GM06990 (cell line): ENCODE data around the gene PPP1R14D.

Experiments used
- DNase-seq: peaks from one replicate; pipeline ENCODE4 v3.0.0-alpha.2; 2011; ENCODE audit not compliant: insufficient read length; ENCODE audit errors: extremely low read depth
- H3K27me3 ChIP-seq: replicated peaks from 2 replicates; pipeline ENCODE4 v1.6.0; 2011; ENCODE audit warnings: low read length; ENCODE audit not compliant: control insufficient read depth, insufficient read depth
- H3K36me3 ChIP-seq: 2 replicates; pipeline ENCODE4 v1.5.1; 2011; ENCODE audit warnings: low read length; ENCODE audit not compliant: control insufficient read depth, insufficient read depth
- H3K4me3 ChIP-seq: replicated peaks from 2 replicates; pipeline ENCODE4 v1.5.1; 2011; ENCODE audit warnings: low read depth, mild to moderate bottlenecking, control low read depth, low read length
- CTCF ChIP-seq: IDR thresholded peaks from 2 replicates; pipeline ENCODE4 v1.5.1; 2011; ENCODE audit warnings: low read length, control low read depth, mild to moderate bottlenecking, inconsistent platforms; ENCODE audit not compliant: insufficient read depth, poor library complexity, severe bottlenecking

The PPP1R14D gene

GRCh38 chr15:40832903-40833302 is 4.4 kb upstream of the PPP1R14D start:
- Histone ChIP-seq H3K4me3 (no peak overlapping the region), H3K27me3 (no peaks in the 10 kb centered on the region), H3K36me3 (no peaks in the 10 kb centered on the region)
- DNase-seq: no peak
- TF ChIP-seq CTCF: no peak

- Histone ChIP-seq H3K4me3 (no peak overlapping the region), H3K36me3 (no peaks in the 10 kb centered on the region), H3K27me3 (no peaks in the 10 kb centered on the region)
- DNase-seq: no peak
- TF ChIP-seq CTCF: no peak
Measured at GRCh38 chr15:40831861-40832260, 3.4 kb upstream of the PPP1R14D start.

GRCh38 chr15:40830884-40831283 is 2.4 kb upstream of the PPP1R14D start:
- TF ChIP-seq CTCF: no peak
- H3K36me3 ChIP-seq: no peaks in the 10 kb centered on the region
- no peak overlapping the region for H3K4me3 ChIP-seq
- no peak for DNase-seq
- no peaks in the 10 kb centered on the region for H3K27me3 ChIP-seq

- H3K36me3 ChIP-seq: no peaks in the 10 kb centered on the region
- DNase-seq: no peak
- H3K4me3 ChIP-seq: no peak overlapping the region
- TF ChIP-seq CTCF: no peak
- no peaks in the 10 kb centered on the region for H3K27me3 ChIP-seq
Measured at GRCh38 chr15:40829115-40829514, 607 bp upstream of the PPP1R14D start.

- Histone ChIP-seq H3K4me3 (no peak overlapping the region), H3K36me3 (no peaks in the 10 kb centered on the region), H3K27me3 (no peaks in the 10 kb centered on the region)
- DNase-seq: no peak
- no peak for TF ChIP-seq CTCF
Measured at GRCh38 chr15:40826423-40827075, 2.0 kb downstream of the PPP1R14D start.

GRCh38 chr15:40825661-40826422 is 2.7 kb downstream of the PPP1R14D start:
- no peak for DNase-seq
- no peaks in the 10 kb centered on the region for H3K36me3 ChIP-seq
- no peak for TF ChIP-seq CTCF
- no peaks in the 10 kb centered on the region for H3K27me3 ChIP-seq
- no peak overlapping the region for H3K4me3 ChIP-seq
